Breast epithelium (tissue), 4 donors: Measurements from ENCODE around the gene XPO6. TPM values are rescaled to one million over a fixed set of nuclear protein-coding genes. Genes with fewer than 3 reads are reported as not detected.

Experiments used
- DNase-seq, 2 donors: peaks; one replicate each; pipeline ENCODE4 v3.0.0-alpha.2; 2019; ENCODE audit warnings: low spot score in 2 of 2
- H3K27ac ChIP-seq, 2 donors: fragments of 200-600 bp; sonication (generic) in 1 of 2; one replicate each; pipeline ENCODE4 v1.5.1; 2016 to 2019; ENCODE audit warnings: mild to moderate bottlenecking in 1 of 2
- H3K27me3 ChIP-seq, 2 donors: fragments of 200-600 bp; sonication (generic) in 1 of 2; one replicate each; pipeline versions ENCODE4 v1.5.1 to v1.6.0; 2017 to 2019; ENCODE audit warnings: control low read depth in 1 of 2, mild to moderate bottlenecking in 1 of 2
- H3K36me3 ChIP-seq: fragments of 200-600 bp; one replicate; pipeline ENCODE4 v1.5.1; 2019
- H3K4me1 ChIP-seq, 2 donors: fragments of 200-600 bp; sonication (generic); one replicate each; pipeline ENCODE4 v1.5.1; 2016 to 2019; ENCODE audit warnings: control low read depth in 1 of 2
- H3K4me3 ChIP-seq, 3 donors: fragments of 200-600 bp; sonication (generic); 1 replicate in 2 of 3; 2 replicates in 1 of 3; pipeline ENCODE4 v1.5.1; 2016 to 2019; ENCODE audit warnings: mild to moderate bottlenecking in 3 of 3, moderate library complexity in 2 of 3
- H3K9me3 ChIP-seq, 2 donors: fragments of 200-600 bp; sonication (generic) in 1 of 2; one replicate each; pipeline ENCODE4 v1.5.1; 2016 to 2019; ENCODE audit warnings: control low read depth in 1 of 2
- CTCF ChIP-seq, 3 donors: fragments of 450-650 bp; IDR thresholded peaks; one replicate each; pipeline ENCODE4 v1.5.1; 2016 to 2017; ENCODE audit warnings: antibody characterized with exemption in 3 of 3, mild to moderate bottlenecking in 3 of 3, moderate library complexity in 3 of 3
- POLR2A ChIP-seq: fragments of 450-650 bp; IDR thresholded peaks from one replicate; pipeline ENCODE4 v1.6.1; 2016; ENCODE audit warnings: antibody characterized with exemption, mild to moderate bottlenecking, moderate library complexity
- POLR2AphosphoS5 ChIP-seq, 3 donors: sonication (generic); formaldehyde crosslinking; IDR thresholded peaks; one replicate each; pipeline ENCODE4 v1.6.1; 2017; ENCODE audit warnings: antibody characterized with exemption in 3 of 3
- intact Hi-C: fragments of 100-400 bp; cut with DNase I; formaldehyde crosslinking; loops from one replicate; pipeline ENCODE4 v1.15.1; 2023; ENCODE audit warnings: low total_unique reads
- total RNA-seq, 3 donors: library from RNA; depleted of rRNA; stranded (reverse); fragments of >200 nt; gene quantifications; one replicate each; pipeline ENCODE4 v1.1.0, GENCODE V29; 2016

Gene XPO6
- total RNA-seq, 3 donors from 2014 or later: 66.4 to 84.6 (median 67.4) TPM

- intact Hi-C loops: no loop called here
- no peak for TF ChIP-seq POLR2AphosphoS5 (IDR thresholded peaks at IDR 0.05)
- no peak for TF ChIP-seq POLR2A
- Histone ChIP-seq H3K27me3 (peaks cover 4 to 60% of the 10 kb centered on the region in 2 donors), H3K36me3 (no peaks in the 10 kb centered on the region), H3K9me3 (no peaks in the 10 kb centered on the region), H3K4me3 (no peak overlapping the region), H3K4me1 (no peaks in the 10 kb centered on the region), H3K27ac (no peak overlapping the region)
- no peak for DNase-seq
These were observed 152.8 kb downstream of the XPO6 start for GRCh38 chr16:28058839-28059589.

GRCh38 chr16:28057949-28058348 lies 153.8 kb downstream of the XPO6 start:
- peaks cover 4 to 65% of the 10 kb centered on the region in 2 donors for H3K27me3 ChIP-seq
- TF ChIP-seq POLR2AphosphoS5 (IDR thresholded peaks at IDR 0.05) (no peak), CTCF (IDR thresholded peaks at IDR 0.05) (no peak), POLR2A (no peak)

GRCh38 chr16:28053461-28053860 lies 158.3 kb downstream of the XPO6 start:
- Histone ChIP-seq H3K4me1 (no peaks in the 10 kb centered on the region), H3K27me3 (peaks cover 0 to 24% of the 10 kb centered on the region in 2 donors), H3K36me3 (no peaks in the 10 kb centered on the region), H3K4me3 (no peak overlapping the region), H3K27ac (no peak overlapping the region), H3K9me3 (peaks cover 0 to 7% of the 10 kb centered on the region in 2 donors)
- no peak for DNase-seq
- intact Hi-C loops: no loop called here
- TF ChIP-seq POLR2AphosphoS5 (IDR thresholded peaks at IDR 0.05) (no peak), POLR2A (no peak), CTCF (IDR thresholded peaks at IDR 0.05) (no peak)

More at GRCh38 chr16:28057949-28058348, 153.8 kb downstream of the XPO6 start:
- Histone ChIP-seq H3K27ac (no peak overlapping the region), H3K9me3 (no peaks in the 10 kb centered on the region), H3K4me1 (no peaks in the 10 kb centered on the region), H3K4me3 (no peak overlapping the region), H3K36me3 (no peaks in the 10 kb centered on the region)
- no peak for DNase-seq
- intact Hi-C loops: no loop called here

- no peak overlapping the region for H3K4me3 ChIP-seq
- H3K36me3 ChIP-seq: no peaks in the 10 kb centered on the region
- DNase-seq: no peak
- peaks cover 0 to 17% of the 10 kb centered on the region in 2 donors for H3K27me3 ChIP-seq
- no peak overlapping the region for H3K27ac ChIP-seq
- intact Hi-C loops: no loop called here
- H3K9me3 ChIP-seq: peaks cover 0 to 15% of the 10 kb centered on the region in 2 donors
- no peaks in the 10 kb centered on the region for H3K4me1 ChIP-seq
- TF ChIP-seq POLR2AphosphoS5 (IDR thresholded peaks at IDR 0.05) (no peak), CTCF (IDR thresholded peaks at IDR 0.05) (no peak), POLR2A (no peak)
These were observed 159.3 kb downstream of the XPO6 start for GRCh38 chr16:28052274-28053128.

- no peak overlapping the region for H3K4me3 ChIP-seq
- no peak for DNase-seq
- H3K4me1 ChIP-seq: no peaks in the 10 kb centered on the region
- TF ChIP-seq CTCF (IDR thresholded peaks at IDR 0.05) (no peak), POLR2AphosphoS5 (IDR thresholded peaks at IDR 0.05) (no peak), POLR2A (no peak)
- no peak overlapping the region for H3K27ac ChIP-seq
- peaks cover 0 to 15% of the 10 kb centered on the region in 2 donors for H3K9me3 ChIP-seq
- no peaks in the 10 kb centered on the region for H3K36me3 ChIP-seq
- H3K27me3 ChIP-seq: peaks cover 0 to 16% of the 10 kb centered on the region in 2 donors
- intact Hi-C loops: no loop called here
These were observed 160.3 kb downstream of the XPO6 start for GRCh38 chr16:28051486-28051885.

Other genes with a start within 250 kb of the XPO6 start
- gene GSG1L, start 148.3 kb downstream of the XPO6 start, total RNA-seq: not detected
- gene SBK1, start 80.6 kb upstream of the XPO6 start, total RNA-seq: 1 to 10 TPM in 2 of 3 donors, under 1 TPM in 1; 0.16 to 1.5 (median 1.3) TPM
- 1 to 10 TPM in 2 of 3 donors, not detected in 1; 2.6 to 3.3 TPM for gene NPIPB6, start 151.5 kb upstream of the XPO6 start, total RNA-seq
- 100 to 1,000 TPM; 143 to 191 (median 188) TPM for gene EIF3CL, start 191.9 kb upstream of the XPO6 start, total RNA-seq